Left lung (tissue), 10 donors: ENCODE data around the gene TCF7L1. TPM values are rescaled to one million over a fixed set of nuclear protein-coding genes. Genes with fewer than 3 reads are reported as not detected.

Source experiments
- ATAC-seq: fragments of 200-7000 bp; cut with Tn5 transposase; one replicate; pipeline ENCODE4 v1.9.1; 2020; ENCODE audit warnings: moderate library complexity
- DNase-seq, 4 donors: peaks; one replicate each; pipeline ENCODE4 v3.0.0-alpha.2; 2013 to 2020
- H3K27ac ChIP-seq, 2 donors: fragments of 200-600 bp; sonication (generic) in 1 of 2; one replicate each; pipeline versions ENCODE4 v1.5.0 to v1.8.0; 2020 to 2021
- H3K27me3 ChIP-seq, 2 donors: fragments of 200-600 bp; sonication (generic) in 1 of 2; one replicate each; pipeline versions ENCODE4 v1.5.0 to v1.8.0; 2020 to 2021
- H3K36me3 ChIP-seq, 2 donors: fragments of 200-600 bp; sonication (generic) in 1 of 2; one replicate each; pipeline versions ENCODE4 v1.5.0 to v1.8.0; 2020 to 2021
- H3K4me1 ChIP-seq, 2 donors: fragments of 200-600 bp; one replicate each; pipeline ENCODE4 v1.8.0; 2021
- H3K4me3 ChIP-seq, 2 donors: fragments of 200-600 bp; sonication (generic) in 1 of 2; one replicate each; pipeline versions ENCODE4 v1.5.0 to v1.8.0; 2020 to 2021; ENCODE audit warnings: mild to moderate bottlenecking in 1 of 2
- H3K9me3 ChIP-seq, 2 donors: fragments of 200-600 bp; sonication (generic) in 1 of 2; one replicate each; pipeline versions ENCODE4 v1.5.0 to v1.8.0; 2020 to 2021
- intact Hi-C, 2 donors: fragments of 100-400 bp; cut with DNase I; formaldehyde crosslinking; loops; one replicate each; pipeline versions ENCODE4 v1.11.2 to v1.14.2; 2022
- polyA plus RNA-seq, 6 donors: library from polyadenylated mRNA; unstranded; fragments of 120-200 nt; gene quantifications; one replicate each; pipeline ENCODE4 v1.2.1, GENCODE V29; 2013; ENCODE audit not compliant: insufficient read length in 6 of 6
- total RNA-seq, 2 donors: library from RNA; stranded (reverse); fragmentation: NEBNext Ultra II Directional; extraction: Animal tissue kit (Norgen Biotek cat#: 25700); gene quantifications; one replicate each; pipeline ENCODE4 v1.2.1, GENCODE V29; 2021
- TF ChIP-seq, protein P1 (sequence below), 2 donors: fragments of 200-600 bp; sonication (generic) in 1 of 2; IDR thresholded peaks; one replicate each; pipeline versions ENCODE4 v1.5.0 to v1.8.0; 2021; ENCODE audit warnings: antibody characterized with exemption in 2 of 2
- donor health status: DM: no; HTN: yes; CAD: no.
- donor health status: DM: no; HTN: no; CAD: no.

The TCF7L1 gene
- total and polyA plus RNA-seq, 8 donors: 16.4 to 63.9 (median 57.5) TPM

DNA sequence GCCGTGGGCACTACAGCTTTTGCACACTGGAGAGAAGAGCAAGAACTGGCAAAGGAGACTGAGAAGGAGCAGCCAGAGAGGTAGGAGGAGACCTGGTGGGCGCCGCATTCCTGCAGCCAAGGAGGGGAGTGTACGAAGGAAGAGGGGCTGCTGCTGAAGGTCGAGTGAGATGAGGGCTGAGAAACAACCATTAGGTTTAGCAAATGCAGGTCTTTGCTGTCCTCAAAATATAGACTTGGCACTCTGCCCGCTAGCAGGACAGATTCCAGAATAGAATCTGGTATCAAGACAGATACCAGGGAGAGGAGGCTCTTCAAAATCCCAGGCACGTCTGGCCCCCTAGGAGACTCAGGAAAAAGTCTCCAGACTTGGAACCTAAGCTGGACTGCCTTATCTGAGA lies 111.6 kb downstream of the TCF7L1 start:
- intact Hi-C loops: no loop called here
- Histone ChIP-seq H3K27me3 (no peaks in the 10 kb centered on the region), H3K36me3 (no peaks in the 10 kb centered on the region), H3K9me3 (no peaks in the 10 kb centered on the region), H3K27ac (no peak overlapping the region), H3K4me1 (peaks cover 21 to 37% of the 10 kb centered on the region in 2 donors), H3K4me3 (no peak overlapping the region)
- TF ChIP-seq, protein P1, sequence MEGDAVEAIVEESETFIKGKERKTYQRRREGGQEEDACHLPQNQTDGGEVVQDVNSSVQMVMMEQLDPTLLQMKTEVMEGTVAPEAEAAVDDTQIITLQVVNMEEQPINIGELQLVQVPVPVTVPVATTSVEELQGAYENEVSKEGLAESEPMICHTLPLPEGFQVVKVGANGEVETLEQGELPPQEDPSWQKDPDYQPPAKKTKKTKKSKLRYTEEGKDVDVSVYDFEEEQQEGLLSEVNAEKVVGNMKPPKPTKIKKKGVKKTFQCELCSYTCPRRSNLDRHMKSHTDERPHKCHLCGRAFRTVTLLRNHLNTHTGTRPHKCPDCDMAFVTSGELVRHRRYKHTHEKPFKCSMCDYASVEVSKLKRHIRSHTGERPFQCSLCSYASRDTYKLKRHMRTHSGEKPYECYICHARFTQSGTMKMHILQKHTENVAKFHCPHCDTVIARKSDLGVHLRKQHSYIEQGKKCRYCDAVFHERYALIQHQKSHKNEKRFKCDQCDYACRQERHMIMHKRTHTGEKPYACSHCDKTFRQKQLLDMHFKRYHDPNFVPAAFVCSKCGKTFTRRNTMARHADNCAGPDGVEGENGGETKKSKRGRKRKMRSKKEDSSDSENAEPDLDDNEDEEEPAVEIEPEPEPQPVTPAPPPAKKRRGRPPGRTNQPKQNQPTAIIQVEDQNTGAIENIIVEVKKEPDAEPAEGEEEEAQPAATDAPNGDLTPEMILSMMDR (IDR thresholded peaks at IDR 0.05): no peak
- ATAC-seq: no peak
- DNase-seq: no peak

DNA sequence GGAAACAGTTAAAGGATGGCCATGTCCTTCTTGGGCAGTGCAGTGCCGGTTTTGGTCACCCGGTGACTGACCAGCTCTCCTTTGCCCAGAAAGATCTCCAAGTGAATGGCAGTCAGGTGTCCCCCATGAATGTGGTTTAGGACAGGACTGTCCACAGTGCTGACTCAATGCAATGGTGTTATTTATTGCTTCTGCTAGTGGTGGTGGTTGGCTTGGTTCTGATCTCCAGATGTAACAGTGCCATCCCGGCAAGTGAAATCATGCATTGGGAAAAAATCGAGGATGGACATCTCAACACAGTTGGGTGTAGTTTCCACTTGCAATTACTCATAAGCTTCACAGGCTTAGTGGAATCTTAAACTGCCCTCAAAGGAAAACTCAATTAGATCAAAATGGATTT lies 112.7 kb downstream of the TCF7L1 start:
- no peaks in the 10 kb centered on the region for H3K9me3 ChIP-seq
- no peaks in the 10 kb centered on the region for H3K36me3 ChIP-seq
- H3K27ac ChIP-seq: no peak overlapping the region
- H3K27me3 ChIP-seq: no peaks in the 10 kb centered on the region
- intact Hi-C loops: no loop called here
- peaks cover 19 to 38% of the 10 kb centered on the region in 2 donors for H3K4me1 ChIP-seq
- no peak for ATAC-seq
- no peak for DNase-seq
- TF ChIP-seq, protein P1 (IDR thresholded peaks at IDR 0.05): no peak
- H3K4me3 ChIP-seq: no peak overlapping the region

GRCh38 chr2:85246348-85246747 lies 113.2 kb downstream of the TCF7L1 start:
- H3K9me3 ChIP-seq: no peaks in the 10 kb centered on the region
- no peaks in the 10 kb centered on the region for H3K27me3 ChIP-seq
- no peak overlapping the region for H3K27ac ChIP-seq
- DNase-seq (no peak), ATAC-seq (no peak)
- TF ChIP-seq, protein P1 (IDR thresholded peaks at IDR 0.05): no peak
- H3K4me1 ChIP-seq: peaks cover 18 to 38% of the 10 kb centered on the region in 2 donors
- H3K36me3 ChIP-seq: no peaks in the 10 kb centered on the region
- H3K4me3 ChIP-seq: no peak overlapping the region
- intact Hi-C loops: no loop called here

DNA sequence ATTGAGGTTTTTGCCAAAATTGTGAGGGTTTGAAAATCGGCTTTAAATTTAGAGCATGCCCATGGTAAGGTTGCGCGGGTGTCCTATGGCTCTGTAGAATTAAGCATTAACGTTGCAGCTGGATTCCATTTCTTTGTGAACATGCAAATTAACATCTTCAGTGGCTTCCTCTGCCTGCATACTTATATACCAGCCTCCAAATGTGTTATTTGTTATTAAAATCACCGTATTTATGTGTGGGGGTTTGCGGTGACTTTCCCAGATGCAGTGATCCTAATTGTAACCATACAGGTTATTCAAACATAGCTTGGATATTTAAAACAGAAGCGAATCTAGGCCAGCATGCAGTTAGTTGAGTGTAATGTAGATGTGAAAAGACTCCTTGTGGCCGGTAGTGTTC lies 114.4 kb downstream of the TCF7L1 start:
- Histone ChIP-seq H3K27ac (no peak overlapping the region), H3K4me3 (no peak overlapping the region), H3K27me3 (no peaks in the 10 kb centered on the region), H3K4me1 (peaks cover 18 to 38% of the 10 kb centered on the region in 2 donors), H3K9me3 (no peaks in the 10 kb centered on the region), H3K36me3 (no peaks in the 10 kb centered on the region)
- intact Hi-C loops: no loop called here
- no peak for ATAC-seq
- no peak for DNase-seq
- TF ChIP-seq, protein P1 (IDR thresholded peaks at IDR 0.05): no peak

DNA sequence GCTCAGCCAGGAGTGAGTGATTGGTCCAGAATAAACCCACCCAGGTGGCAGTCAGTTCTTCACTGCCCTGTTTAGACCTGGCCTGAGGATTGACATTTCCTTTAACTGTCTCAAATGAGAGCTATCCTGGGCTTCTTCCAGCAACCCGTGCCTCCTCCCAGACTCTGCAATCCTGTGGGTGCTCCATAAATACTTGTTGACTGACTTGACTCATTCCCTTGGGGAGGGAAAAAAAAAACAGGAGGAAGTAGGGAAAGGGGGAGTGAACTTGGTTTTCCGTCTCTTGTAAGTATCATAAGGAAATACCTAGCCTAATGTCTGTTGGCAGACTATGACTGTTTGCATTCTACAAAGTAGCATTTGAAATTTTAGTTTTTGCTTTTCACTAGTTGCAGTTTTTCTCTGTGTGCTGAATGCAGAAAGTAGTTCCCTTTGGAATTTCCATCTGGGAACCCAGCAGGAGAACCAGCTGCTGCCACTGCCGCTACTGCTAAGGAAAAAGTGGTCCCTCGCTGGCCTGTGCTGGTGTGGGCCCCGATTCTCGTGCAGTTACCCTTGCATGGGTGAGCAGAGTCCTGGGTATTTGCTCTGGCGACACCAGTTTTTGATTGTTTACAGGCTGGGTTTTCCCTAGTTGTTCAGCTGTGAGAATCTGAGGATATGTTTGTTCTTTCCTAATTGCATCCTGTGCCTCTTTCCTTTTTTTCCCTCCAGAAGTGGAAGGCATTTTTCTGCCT lies 115.7 kb downstream of the TCF7L1 start:
- Histone ChIP-seq H3K36me3 (no peaks in the 10 kb centered on the region), H3K9me3 (no peaks in the 10 kb centered on the region), H3K27me3 (no peaks in the 10 kb centered on the region), H3K4me1 (peaks cover 18 to 28% of the 10 kb centered on the region in 2 donors), H3K27ac (peak overlapping the region; percentile 50 to 63), H3K4me3 (no peak overlapping the region)
- TF ChIP-seq, protein P1 (IDR thresholded peaks at IDR 0.05): no peak
- ATAC-seq: peak; percentile 83
- intact Hi-C loops: no loop called here
- peak in 2 of 4 donors; percentile 33 to 57 for DNase-seq
